ENCODE measurements around the gene CHRDL1.

The CHRDL1 gene

GRCh38 chrX:110646386-110646785 is 149.2 kb downstream of the CHRDL1 start (continued):
- TF ChIP-seq CREB5 (CRISPR knock-in tag; IDR thresholded peaks at IDR 0.05; ENCODE audit: low read depth) (no peak), SNAI2 (CRISPR knock-in tag; IDR thresholded peaks at IDR 0.05) (no peak), ZNF70 (CRISPR knock-in tag; IDR thresholded peaks at IDR 0.05) (no peak), ARNTL (CRISPR knock-in tag; IDR thresholded peaks at IDR 0.05; ENCODE audit: borderline replicate concordance, low read depth) (no peak), ZNF565 (CRISPR knock-in tag; conservative IDR thresholded peaks at IDR 0.05; ENCODE audit: low read depth) (no peak), PATZ1 (CRISPR knock-in tag; IDR thresholded peaks at IDR 0.05; ENCODE audit: borderline replicate concordance) (no peak), ZFP30 (CRISPR knock-in tag; IDR thresholded peaks at IDR 0.05) (no peak), RARB (CRISPR knock-in tag; IDR thresholded peaks at IDR 0.05) (no peak), TCF4 (CRISPR knock-in tag; IDR thresholded peaks at IDR 0.05; ENCODE audit: borderline replicate concordance) (no peak), TSHZ2 (CRISPR knock-in tag; IDR thresholded peaks at IDR 0.05) (no peak)
